ENCODE results near the gene SART1.

The SART1 gene

GRCh38 chr11:65928667-65929066, 32.9 kb upstream of the SART1 start:
- no peak for DNase-seq (ENCODE audit: low read depth)
- no peak for TF ChIP-seq CTCF (IDR thresholded peaks at IDR 0.05; ENCODE audit: low read depth, low read length, missing control alignments)
- in situ Hi-C loops (cut with HindIII; ENCODE audit: low sequenced_read_pairs): no loop called here
- H3K4me3 ChIP-seq (ENCODE audit: low read depth, low read length): no peak overlapping the region

GRCh38 chr11:65931773-65932557, 29.6 kb upstream of the SART1 start:
- TF ChIP-seq CTCF (IDR thresholded peaks at IDR 0.05; ENCODE audit: low read depth, low read length, missing control alignments): no peak
- no peak overlapping the region for H3K4me3 ChIP-seq (ENCODE audit: low read depth, low read length)
- no peak for DNase-seq (ENCODE audit: low read depth)
- in situ Hi-C loops (cut with HindIII; ENCODE audit: low sequenced_read_pairs): no loop called here

- in situ Hi-C loops (cut with HindIII; ENCODE audit: low sequenced_read_pairs): no loop called here
- H3K4me3 ChIP-seq (ENCODE audit: low read depth, low read length): no peak overlapping the region
- no peak for DNase-seq (ENCODE audit: low read depth)
- no peak for TF ChIP-seq CTCF (IDR thresholded peaks at IDR 0.05; ENCODE audit: low read depth, low read length, missing control alignments)
These were observed 29.0 kb upstream of the SART1 start for GRCh38 chr11:65932558-65932919.

- in situ Hi-C loops (cut with HindIII; ENCODE audit: low sequenced_read_pairs): no loop called here
- no peak overlapping the region for H3K4me3 ChIP-seq (ENCODE audit: low read depth, low read length)
- no peak for TF ChIP-seq CTCF (IDR thresholded peaks at IDR 0.05; ENCODE audit: low read depth, low read length, missing control alignments)
- DNase-seq (ENCODE audit: low read depth): no peak
These were observed 27.5 kb upstream of the SART1 start for GRCh38 chr11:65934014-65934413.

GRCh38 chr11:65937766-65938165, 23.8 kb upstream of the SART1 start:
- DNase-seq (ENCODE audit: low read depth): no peak
- no peak overlapping the region for H3K4me3 ChIP-seq (ENCODE audit: low read depth, low read length)
- in situ Hi-C loops (cut with HindIII; ENCODE audit: low sequenced_read_pairs): no loop called here
- no peak for TF ChIP-seq CTCF (IDR thresholded peaks at IDR 0.05; ENCODE audit: low read depth, low read length, missing control alignments)

GRCh38 chr11:65941720-65942310, 19.7 kb upstream of the SART1 start:
- no peak overlapping the region for H3K4me3 ChIP-seq (ENCODE audit: low read depth, low read length)
- no peak for DNase-seq (ENCODE audit: low read depth)
- no peak for TF ChIP-seq CTCF (IDR thresholded peaks at IDR 0.05; ENCODE audit: low read depth, low read length, missing control alignments)
- in situ Hi-C loops (cut with HindIII; ENCODE audit: low sequenced_read_pairs): no loop called here

All from astrocyte of the cerebellum (primary cell).